Common myeloid progenitor, CD34-positive (primary cell): ENCODE data around the gene CADPS.

ENCODE experiments used
- CTCF ChIA-PET: fragments of 350-600 bp; sonication (Branson Sonifier 250); formaldehyde crosslinking; loops from one replicate; lab custom pipeline; 2021; ENCODE audit warnings: antibody characterized with exemption; lab: Charles Lee
- POLR2A ChIA-PET: fragments of 350-600 bp; sonication (Branson Sonifier 250); formaldehyde crosslinking; loops from one replicate; lab custom pipeline; 2021; ENCODE audit warnings: antibody characterized with exemption; lab: Charles Lee
- DNase-seq, 3 donors: peaks; one replicate each; pipeline versions ENCODE4 v3.0.0 to v3.0.0-alpha.2; 2013
- H3K27ac ChIP-seq, 2 experiments: 1 replicate in 1 of 2; 2 replicates in 1 of 2; pipeline ENCODE4 v1.7.0; 2013; ENCODE audit warnings: inconsistent platforms in 2 of 2, low read length in 2 of 2, mild to moderate bottlenecking in 2 of 2, low read depth in 1 of 2, moderate library complexity in 1 of 2; ENCODE audit not compliant: severe bottlenecking in 2 of 2, insufficient read depth in 1 of 2, poor library complexity in 1 of 2
- H3K27me3 ChIP-seq, 5 experiments: replicated peaks in 2 of 5; 1 replicate in 3 of 5; 2 replicates in 2 of 5; pipeline versions ENCODE4 v1.6.1 to v1.7.0; 2013; ENCODE audit warnings: low read length in 4 of 5, mild to moderate bottlenecking in 2 of 5, moderate library complexity in 2 of 5, inconsistent platforms in 1 of 5; ENCODE audit not compliant: insufficient read depth in 5 of 5, control insufficient read depth in 4 of 5
- H3K36me3 ChIP-seq, 4 experiments: 1 replicate in 2 of 4; 2 replicates in 2 of 4; pipeline versions ENCODE4 v1.6.1 to v1.7.0; 2013; ENCODE audit warnings: low read length in 3 of 4, control low read depth in 1 of 4, mild to moderate bottlenecking in 1 of 4; ENCODE audit not compliant: control insufficient read depth in 4 of 4, insufficient read depth in 4 of 4
- H3K4me1 ChIP-seq, 4 experiments: 1 replicate in 3 of 4; 2 replicates in 1 of 4; pipeline versions ENCODE4 v1.6.1 to v1.7.1; 2013; ENCODE audit warnings: low read length in 3 of 4, mild to moderate bottlenecking in 3 of 4, control low read depth in 1 of 4, inconsistent platforms in 1 of 4, moderate library complexity in 1 of 4; ENCODE audit not compliant: control insufficient read depth in 4 of 4, insufficient read depth in 4 of 4; ENCODE audit errors: control extremely low read depth in 1 of 4
- H3K4me3 ChIP-seq, 7 experiments: 1 replicate in 4 of 7; 2 replicates in 3 of 7; pipeline versions ENCODE4 v1.5.1 to v1.7.0; 2013; ENCODE audit warnings: mild to moderate bottlenecking in 7 of 7, low read length in 6 of 7, moderate library complexity in 6 of 7, inconsistent platforms in 2 of 7, low read depth in 2 of 7, control low read depth in 1 of 7; ENCODE audit not compliant: insufficient read depth in 4 of 7, control insufficient read depth in 1 of 7; ENCODE audit errors: extremely low read depth in 1 of 7
- H3K9me3 ChIP-seq, 5 experiments: 1 replicate in 4 of 5; 2 replicates in 1 of 5; pipeline versions ENCODE4 v1.6.1 to v1.7.1; 2013; ENCODE audit warnings: low read length in 4 of 5, mild to moderate bottlenecking in 2 of 5, inconsistent platforms in 1 of 5, low read depth in 1 of 5, moderate library complexity in 1 of 5; ENCODE audit not compliant: control insufficient read depth in 4 of 5, insufficient read depth in 2 of 5; ENCODE audit errors: control extremely low read depth in 1 of 5
- WGBS: methylation state at CpG from one replicate; pipeline ENCODE4 v1.1.5; 2013; ENCODE audit not compliant: insufficient coverage; 5-methylcytosine and 5-hydroxymethylcytosine counted together

CADPS gene

DNA sequence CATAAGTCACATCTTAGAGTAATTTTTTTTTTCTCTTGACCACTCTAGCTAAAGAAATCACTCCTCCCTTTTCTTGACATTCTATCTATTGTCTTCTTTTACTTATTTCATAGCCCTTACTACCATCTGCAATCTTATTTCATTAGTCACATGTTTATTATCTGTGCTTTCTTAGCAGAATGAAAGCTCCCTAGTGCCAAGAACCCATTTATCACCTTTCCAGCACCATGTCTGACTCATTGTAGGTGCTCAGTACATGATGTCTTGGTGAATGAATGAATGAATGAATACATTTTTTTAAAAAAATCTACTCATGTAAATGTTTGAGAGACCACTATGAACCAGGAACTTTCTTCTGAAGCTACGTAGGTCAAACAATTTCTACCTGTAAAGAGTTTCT, 157.2 kb downstream of the CADPS start:
- 71% methylated on average over 1 of the region's 1 CpG for WGBS
- ChIA-PET POLR2A (no interaction called here), CTCF (interaction anchor here (1.4 kb wide), 1 partner anchor 10 kb away, joined by 3 read pairs; no protein-coding TSS in a partner anchor)
- DNase-seq, result no peak
- H3K4me3 ChIP-seq, result no peak overlapping the region
- H3K36me3 ChIP-seq, result no peaks in the 10 kb centered on the region
- no peaks in the 10 kb centered on the region for H3K4me1 ChIP-seq
- H3K9me3 ChIP-seq, result no peaks in the 10 kb centered on the region
- peaks cover 0 to 11% (median 0%) of the 10 kb centered on the region in 5 experiments for H3K27me3 ChIP-seq
- H3K27ac ChIP-seq, result no peak overlapping the region

DNA sequence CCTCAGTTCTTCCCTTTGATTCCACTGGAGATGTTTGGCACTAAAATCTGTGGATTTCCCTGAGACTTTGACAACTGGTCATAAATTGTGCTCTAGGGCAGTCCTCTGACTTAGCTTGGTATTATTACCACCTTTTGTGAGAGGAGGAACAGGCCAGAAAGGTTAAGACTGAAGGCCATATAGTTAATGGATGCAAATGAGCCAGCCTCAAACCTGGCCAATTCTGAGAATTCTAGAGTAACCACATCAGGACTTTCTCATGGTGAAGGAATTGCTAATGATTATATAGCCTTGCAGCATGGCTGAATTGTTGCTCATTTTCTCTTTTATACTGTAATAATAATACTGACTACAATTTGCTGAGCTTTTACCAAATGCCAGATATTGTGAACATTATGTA, 162.5 kb downstream of the CADPS start:
- Histone ChIP-seq H3K27ac (no peak overlapping the region), H3K4me1 (no peaks in the 10 kb centered on the region), H3K9me3 (no peaks in the 10 kb centered on the region), H3K4me3 (no peak overlapping the region), H3K27me3 (peaks cover 0 to 5% (median 2%) of the 10 kb centered on the region in 5 experiments), H3K36me3 (no peaks in the 10 kb centered on the region)
- ChIA-PET POLR2A (no interaction called here), CTCF (no interaction called here)
- no peak for DNase-seq

DNA sequence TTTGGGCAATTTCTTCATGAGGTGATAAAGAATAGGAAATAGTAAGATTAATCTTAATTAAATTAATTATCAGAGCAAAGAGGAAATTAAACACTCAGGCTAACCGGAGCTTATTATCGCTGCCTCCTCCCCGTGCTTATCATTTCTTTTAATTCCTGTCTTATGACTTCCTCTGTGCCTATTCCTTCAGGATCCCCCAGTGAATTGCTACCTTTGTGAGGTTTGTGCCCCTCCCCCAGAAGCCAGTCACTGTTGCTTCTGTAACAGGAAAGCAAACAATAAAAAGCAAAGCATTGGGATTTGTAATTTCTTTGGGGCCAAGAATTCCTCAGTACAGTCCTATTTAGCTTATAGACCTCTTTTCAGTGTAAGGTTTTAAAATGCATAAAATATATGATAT, 164.5 kb downstream of the CADPS start:
- WGBS, result 76% methylated on average over 3 of the region's 3 CpGs
- POLR2A ChIA-PET, result no interaction called here
- no peak for DNase-seq
- Histone ChIP-seq H3K4me3 (no peak overlapping the region), H3K27ac (no peak overlapping the region), H3K27me3 (peaks cover 0 to 5% (median 2%) of the 10 kb centered on the region in 5 experiments), H3K4me1 (no peaks in the 10 kb centered on the region), H3K9me3 (no peaks in the 10 kb centered on the region), H3K36me3 (no peaks in the 10 kb centered on the region)
- CTCF ChIA-PET, result no interaction called here

DNA sequence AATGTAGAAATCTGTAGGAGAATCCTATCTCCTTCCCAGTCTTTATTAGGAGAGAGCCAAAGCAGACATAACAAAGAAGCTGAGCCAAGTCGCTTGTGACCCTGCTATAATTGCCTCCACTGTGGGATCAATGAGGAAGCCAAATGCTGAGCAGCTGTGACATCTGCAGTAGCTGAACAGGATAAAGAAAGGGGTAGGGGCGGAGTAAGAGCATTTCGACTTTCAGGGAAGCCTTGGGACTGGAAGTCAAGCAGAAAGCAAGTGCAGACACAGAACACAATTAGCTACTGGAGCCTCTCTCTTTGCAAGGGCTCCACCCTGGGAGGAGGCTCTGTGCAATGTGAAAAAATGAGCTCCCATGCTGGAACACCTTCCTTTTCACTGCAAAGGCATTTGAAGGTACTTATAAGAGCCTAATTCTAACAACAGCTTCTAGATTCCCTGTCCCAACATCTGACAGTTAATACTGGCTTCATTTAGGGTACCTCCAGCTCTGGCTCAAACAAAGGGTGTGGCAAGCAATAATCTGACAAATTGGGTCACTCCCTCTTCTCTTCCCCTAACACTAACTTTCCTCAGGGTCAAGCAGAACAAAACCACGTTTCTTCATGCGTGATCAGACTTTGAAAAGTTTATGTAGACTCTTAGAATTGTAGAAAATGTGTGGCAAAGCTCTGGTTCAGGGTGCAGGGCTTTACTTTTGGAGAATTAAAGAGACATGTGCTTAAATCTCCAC, 166.4 kb downstream of the CADPS start:
- no peak overlapping the region for H3K4me3 ChIP-seq
- H3K27ac ChIP-seq, result no peak overlapping the region
- ChIA-PET POLR2A (no interaction called here), CTCF (no interaction called here)
- H3K27me3 ChIP-seq, result peaks cover 0 to 3% (median 2%) of the 10 kb centered on the region in 5 experiments
- H3K9me3 ChIP-seq, result no peaks in the 10 kb centered on the region
- H3K36me3 ChIP-seq, result no peaks in the 10 kb centered on the region
- DNase-seq, result no peak
- 60% methylated on average over 4 of the region's 5 CpGs for WGBS
- H3K4me1 ChIP-seq, result no peaks in the 10 kb centered on the region

DNA sequence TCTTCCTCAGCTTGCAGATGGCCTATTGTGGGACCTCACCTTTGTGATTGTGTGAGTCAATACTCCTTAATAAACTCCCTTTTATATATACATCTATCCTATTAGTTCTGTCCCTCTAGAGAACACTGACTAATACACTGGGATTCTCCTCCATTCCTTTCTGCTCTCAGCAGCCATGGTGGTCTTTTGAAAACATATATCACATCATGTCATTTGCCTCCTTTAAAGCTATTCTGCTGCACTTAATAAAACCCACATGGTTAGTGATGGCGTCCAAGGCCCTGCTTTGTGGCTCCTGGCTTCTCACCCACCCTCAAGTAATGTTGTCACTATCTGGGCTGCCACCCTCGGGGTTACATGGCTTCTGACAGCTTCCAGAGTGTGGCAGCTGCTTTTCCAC, 169.5 kb downstream of the CADPS start:
- H3K27ac ChIP-seq, result no peak overlapping the region
- no peaks in the 10 kb centered on the region for H3K4me1 ChIP-seq
- no peaks in the 10 kb centered on the region for H3K36me3 ChIP-seq
- WGBS, result 93% methylated on average over 2 of the region's 2 CpGs
- H3K4me3 ChIP-seq, result no peak overlapping the region
- POLR2A ChIA-PET, result no interaction called here
- no peak for DNase-seq
- CTCF ChIA-PET, result no interaction called here
- H3K27me3 ChIP-seq, result peaks cover 0 to 4% (median 0%) of the 10 kb centered on the region in 5 experiments
- H3K9me3 ChIP-seq, result no peaks in the 10 kb centered on the region

DNA sequence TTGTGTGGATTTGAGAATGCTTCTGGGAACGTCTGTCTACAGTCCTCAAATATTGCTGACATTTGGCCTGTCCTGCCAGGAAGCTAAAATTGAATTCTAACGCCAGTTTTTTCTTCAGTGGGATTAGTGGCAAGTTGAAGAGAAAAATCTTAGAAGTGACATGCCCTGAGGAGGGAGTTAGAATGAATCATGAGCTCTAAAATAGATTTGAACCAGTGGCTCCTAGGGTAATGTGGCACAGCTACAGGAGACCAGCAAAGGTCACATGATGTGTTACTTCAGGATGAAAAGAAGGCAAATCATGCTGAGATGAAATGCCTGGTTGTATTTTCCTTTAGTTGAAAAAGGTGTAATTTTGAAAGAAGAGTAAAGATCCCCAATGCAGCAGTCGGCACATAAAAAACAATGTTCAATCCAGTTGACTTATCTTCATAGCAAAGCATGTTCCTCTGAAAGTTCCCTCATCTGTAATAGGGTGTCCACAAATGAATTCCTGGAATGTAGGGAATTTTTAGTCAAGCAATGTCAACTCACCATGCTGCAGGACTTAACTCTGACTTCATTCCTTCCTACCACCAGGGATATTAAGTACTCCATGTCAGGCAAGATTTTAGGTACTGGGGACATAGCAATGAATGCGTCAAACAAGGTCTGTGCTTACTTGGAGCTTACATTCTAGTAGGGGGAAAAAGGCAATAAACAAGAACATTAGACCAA, 171.6 kb downstream of the CADPS start:
- ChIA-PET POLR2A (no interaction called here), CTCF (no interaction called here)
- DNase-seq, result no peak
- Histone ChIP-seq H3K27ac (no peak overlapping the region), H3K4me1 (no peaks in the 10 kb centered on the region), H3K36me3 (no peaks in the 10 kb centered on the region), H3K9me3 (no peaks in the 10 kb centered on the region), H3K4me3 (no peak overlapping the region), H3K27me3 (peaks cover 0 to 4% (median 0%) of the 10 kb centered on the region in 5 experiments)
- 91% methylated on average over 2 of the region's 4 CpGs for WGBS

DNA sequence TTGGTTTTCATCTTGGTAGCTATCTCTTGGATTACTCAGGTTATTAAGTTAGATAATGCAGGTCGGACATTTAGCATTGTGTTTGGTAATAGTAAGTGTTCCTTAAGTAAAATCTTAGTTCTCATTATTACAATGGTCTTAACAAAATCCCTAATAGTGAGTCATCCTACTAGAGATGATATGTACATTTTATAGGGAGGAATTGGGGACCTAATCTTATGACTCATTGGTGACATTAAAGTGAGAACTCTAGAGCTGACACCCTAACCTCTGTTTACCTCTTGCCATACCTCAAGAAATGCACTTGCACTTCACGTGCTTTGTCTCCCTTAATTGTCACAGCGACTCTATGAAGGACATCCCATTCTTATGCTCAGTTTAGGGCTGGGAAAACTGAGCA, 174.9 kb downstream of the CADPS start:
- no peaks in the 10 kb centered on the region for H3K36me3 ChIP-seq

More for the DNA sequence above, 174.9 kb downstream of the CADPS start:
- CTCF ChIA-PET, result no interaction called here
- no peak for DNase-seq
- no peak overlapping the region for H3K27ac ChIP-seq
- no peak overlapping the region for H3K4me3 ChIP-seq
- H3K9me3 ChIP-seq, result no peaks in the 10 kb centered on the region
- H3K27me3 ChIP-seq, result peaks cover 0 to 4% (median 0%) of the 10 kb centered on the region in 5 experiments
- H3K4me1 ChIP-seq, result no peaks in the 10 kb centered on the region
- POLR2A ChIA-PET, result no interaction called here
- WGBS, result 88% methylated on average over 2 of the region's 3 CpGs
